Mesothelial cell of epicardium (in vitro differentiated cells): Measurements from ENCODE around the gene DHX57. TPM values are rescaled to one million over a fixed set of nuclear protein-coding genes. Genes with fewer than 3 reads are reported as not detected.

Experiments
- DNase-seq, 2 experiments: peaks; one replicate each; pipeline ENCODE4 v3.0.0; 2021; ENCODE audit warnings: low spot score in 2 of 2; ENCODE audit not compliant: unreplicated experiment in 2 of 2
- H3K27ac Mint-ChIP-seq: 2 replicates; pipeline ENCODE4 v1.8.0; 2021; ENCODE audit warnings: mixed read lengths
- H3K27me3 Mint-ChIP-seq: 2 replicates; pipeline ENCODE4 v1.8.0; 2021; ENCODE audit warnings: low read depth, mixed read lengths
- H3K36me3 Mint-ChIP-seq: 2 replicates; pipeline ENCODE4 v1.8.0; 2021; ENCODE audit warnings: mixed read lengths
- H3K4me1 Mint-ChIP-seq: 2 replicates; pipeline ENCODE4 v1.8.0; 2021; ENCODE audit warnings: mixed read lengths
- H3K4me3 Mint-ChIP-seq: 2 replicates; pipeline ENCODE4 v1.8.0; 2021; ENCODE audit warnings: mild to moderate bottlenecking, moderate library complexity, mixed read lengths
- H3K9me3 Mint-ChIP-seq: 2 replicates; pipeline ENCODE4 v1.8.0; 2021; ENCODE audit warnings: mixed read lengths
- CTCF ChIP-seq: fragments of 200-600 bp; sonication (generic); IDR thresholded peaks from one replicate; pipeline ENCODE4 v1.5.0; 2021; ENCODE audit warnings: antibody characterized with exemption; ENCODE audit not compliant: unreplicated experiment
- total RNA-seq: library from RNA; stranded (reverse); gene quantifications from 3 replicates; pipeline ENCODE4 v1.2.1, GENCODE V29; 2021

The DHX57 gene
- total RNA-seq, 1 donor from 2014 or later, result 33.7 TPM

- no peak for TF ChIP-seq CTCF
- no peak for DNase-seq
- Mint-ChIP-seq H3K27ac (no peak overlapping the region), H3K4me1 (no peaks in the 10 kb centered on the region), H3K4me3 (no peak overlapping the region), H3K9me3 (no peaks in the 10 kb centered on the region), H3K36me3 (peaks cover 34% of the 10 kb centered on the region), H3K27me3 (no peaks in the 10 kb centered on the region)
These were observed 38.9 kb downstream of the DHX57 start for GRCh38 chr2:38836791-38837190.

GRCh38 chr2:38835990-38836389 lies 39.7 kb downstream of the DHX57 start:
- TF ChIP-seq CTCF, result no peak
- peaks cover 26% of the 10 kb centered on the region for H3K36me3 Mint-ChIP-seq
- H3K4me3 Mint-ChIP-seq, result no peak overlapping the region
- no peak for DNase-seq
- H3K4me1 Mint-ChIP-seq, result no peaks in the 10 kb centered on the region
- H3K27me3 Mint-ChIP-seq, result no peaks in the 10 kb centered on the region
- H3K9me3 Mint-ChIP-seq, result no peaks in the 10 kb centered on the region
- H3K27ac Mint-ChIP-seq, result no peak overlapping the region

GRCh38 chr2:38835015-38835601 lies 40.6 kb downstream of the DHX57 start:
- no peaks in the 10 kb centered on the region for H3K9me3 Mint-ChIP-seq
- H3K36me3 Mint-ChIP-seq, result peaks cover 26% of the 10 kb centered on the region
- no peaks in the 10 kb centered on the region for H3K27me3 Mint-ChIP-seq
- TF ChIP-seq CTCF, result peak; percentile 36
- no peaks in the 10 kb centered on the region for H3K4me1 Mint-ChIP-seq
- H3K4me3 Mint-ChIP-seq, result no peak overlapping the region
- H3K27ac Mint-ChIP-seq, result no peak overlapping the region
- DNase-seq, result no peak

- H3K4me1 Mint-ChIP-seq, result peaks cover 3% of the 10 kb centered on the region
These were observed 45.1 kb downstream of the DHX57 start for GRCh38 chr2:38830526-38831159.

GRCh38 chr2:38829971-38830370 lies 45.8 kb downstream of the DHX57 start:
- Mint-ChIP-seq H3K27me3 (no peaks in the 10 kb centered on the region), H3K36me3 (peaks cover 18% of the 10 kb centered on the region), H3K27ac (no peak overlapping the region), H3K4me1 (peaks cover 3% of the 10 kb centered on the region), H3K9me3 (no peaks in the 10 kb centered on the region), H3K4me3 (no peak overlapping the region)
- no peak for TF ChIP-seq CTCF
- no peak for DNase-seq

More at GRCh38 chr2:38830526-38831159, 45.1 kb downstream of the DHX57 start:
- H3K27me3 Mint-ChIP-seq, result no peaks in the 10 kb centered on the region
- H3K36me3 Mint-ChIP-seq, result peaks cover 21% of the 10 kb centered on the region
- no peaks in the 10 kb centered on the region for H3K9me3 Mint-ChIP-seq
- H3K4me3 Mint-ChIP-seq, result no peak overlapping the region
- TF ChIP-seq CTCF, result no peak
- no peak for DNase-seq
- no peak overlapping the region for H3K27ac Mint-ChIP-seq
